Caki2 (cell line): ENCODE data around the gene CTNND2. TPM values are rescaled to one million over a fixed set of nuclear protein-coding genes. Genes with fewer than 3 reads are reported as not detected.

Experiments
- DNase-seq: peaks from one replicate; pipeline ENCODE4 v3.0.0-alpha.2; 2015; ENCODE audit warnings: low read depth
- in situ Hi-C: cut with HindIII; loops from 2 replicates; pipeline ENCODE4 v1.10.0; 2016; ENCODE audit warnings: low sequenced_read_pairs, low pct_unique_long_range_greater_than_20kb, mixed read lengths
- total RNA-seq: library from RNA; depleted of rRNA; stranded (reverse); fragments of >200 nt; shearing (Covaris generic); gene quantifications from 2 replicates; pipeline ENCODE4 v1.2.3, GENCODE V29; 2014; ENCODE audit warnings: low replicate concordance

The CTNND2 gene
- total RNA-seq, 1 experiment from 2014 or later: not detected

GRCh38 chr5:10994091-10994986, 909.9 kb downstream of the CTNND2 start:
- in situ Hi-C loops: no loop called here

GRCh38 chr5:10990634-10991033, 913.6 kb downstream of the CTNND2 start:
- DNase-seq: no peak
- in situ Hi-C loops: no loop called here

More at GRCh38 chr5:10994091-10994986, 909.9 kb downstream of the CTNND2 start:
- DNase-seq: no peak

- in situ Hi-C loops: no loop called here
- no peak for DNase-seq
These were observed 914.5 kb downstream of the CTNND2 start for GRCh38 chr5:10989577-10990263.

- DNase-seq: no peak
- in situ Hi-C loops: no loop called here
These were observed 915.6 kb downstream of the CTNND2 start for GRCh38 chr5:10988622-10989021.

GRCh38 chr5:10987925-10988504, 916.2 kb downstream of the CTNND2 start:
- DNase-seq: peak; percentile 38
- in situ Hi-C loops: no loop called here

- in situ Hi-C loops: no loop called here
- no peak for DNase-seq
These were observed 916.8 kb downstream of the CTNND2 start for GRCh38 chr5:10987276-10987924.

GRCh38 chr5:10985721-10986110, 918.5 kb downstream of the CTNND2 start:
- no peak for DNase-seq
- in situ Hi-C loops: no loop called here

- DNase-seq: no peak
- in situ Hi-C loops: no loop called here
These were observed 919.0 kb downstream of the CTNND2 start for GRCh38 chr5:10985091-10985720.

- in situ Hi-C loops: no loop called here
- no peak for DNase-seq
These were observed 920.1 kb downstream of the CTNND2 start for GRCh38 chr5:10984021-10984715.

- in situ Hi-C loops: no loop called here
- no peak for DNase-seq
These were observed 921.6 kb downstream of the CTNND2 start for GRCh38 chr5:10982626-10983025.

- DNase-seq: no peak
- in situ Hi-C loops: no loop called here
These were observed 922.3 kb downstream of the CTNND2 start for GRCh38 chr5:10981932-10982331.

GRCh38 chr5:10977011-10977410, 927.2 kb downstream of the CTNND2 start:
- DNase-seq: no peak
- in situ Hi-C loops: no loop called here

GRCh38 chr5:10975945-10976344, 928.3 kb downstream of the CTNND2 start:
- DNase-seq: no peak
- in situ Hi-C loops: no loop called here

- in situ Hi-C loops: no loop called here
- DNase-seq: no peak
These were observed 929.4 kb downstream of the CTNND2 start for GRCh38 chr5:10974850-10975249.

GRCh38 chr5:10973316-10973715, 930.9 kb downstream of the CTNND2 start:
- DNase-seq: no peak

GRCh38 chr5:10969684-10970180, 934.5 kb downstream of the CTNND2 start:
- in situ Hi-C loops: no loop called here

More at GRCh38 chr5:10973316-10973715, 930.9 kb downstream of the CTNND2 start:
- in situ Hi-C loops: no loop called here

GRCh38 chr5:10964806-10965205, 939.4 kb downstream of the CTNND2 start:
- DNase-seq: no peak
- in situ Hi-C loops: no loop called here

More at GRCh38 chr5:10969684-10970180, 934.5 kb downstream of the CTNND2 start:
- DNase-seq: no peak
